BJ (cell line): Measurements from ENCODE around the gene CALD1. TPM values are rescaled to one million over a fixed set of nuclear protein-coding genes. Genes with fewer than 3 reads are reported as not detected.
A peak's percentile ranks its signal among the peaks of the same experiment; 100 is the strongest.

Source experiments
- CTCF ChIA-PET: fragments of 350-600 bp; formaldehyde crosslinking; extraction: SDS; loops from one replicate; lab custom pipeline; 2021; ENCODE audit warnings: antibody characterized with exemption, inconsistent platforms; lab: Yijun Ruan, JAX
- POLR2A ChIA-PET: fragments of 300-600 bp; sonication (Branson Sonifier 250); formaldehyde crosslinking; extraction: SDS; loops from one replicate; lab custom pipeline; 2021; ENCODE audit warnings: antibody characterized with exemption; lab: Charles Lee
- DNase-seq: peaks from one replicate; pipeline ENCODE4 v3.0.0-alpha.2; 2011; ENCODE audit warnings: low read depth
- H3K27me3 ChIP-seq: 2 replicates; pipeline ENCODE4 v1.6.0; 2011; ENCODE audit warnings: low read length; ENCODE audit not compliant: control insufficient read depth, insufficient read depth
- H3K36me3 ChIP-seq: 2 replicates; pipeline ENCODE4 v1.5.1; 2011; ENCODE audit warnings: low read length; ENCODE audit not compliant: control insufficient read depth, insufficient read depth
- H3K4me3 ChIP-seq: 2 replicates; pipeline ENCODE4 v1.5.1; 2011; ENCODE audit warnings: low read depth, mild to moderate bottlenecking, control low read depth, low read length
- polyA plus RNA-seq: library from polyadenylated mRNA; depleted of rRNA; stranded (reverse); fragments of >200 nt; gene quantifications from 2 replicates; pipeline ENCODE4 v1.2.3, GENCODE V29; 2011
- TF ChIP-seq, protein P1 (sequence below): IDR thresholded peaks from 2 replicates; pipeline ENCODE4 v1.5.1; 2011; ENCODE audit warnings: low read depth, mild to moderate bottlenecking, control low read depth, inconsistent platforms, low read length, moderate library complexity; ENCODE audit not compliant: insufficient read depth

Gene CALD1
- polyA plus RNA-seq, 1 experiment: 1,629 TPM

DNA sequence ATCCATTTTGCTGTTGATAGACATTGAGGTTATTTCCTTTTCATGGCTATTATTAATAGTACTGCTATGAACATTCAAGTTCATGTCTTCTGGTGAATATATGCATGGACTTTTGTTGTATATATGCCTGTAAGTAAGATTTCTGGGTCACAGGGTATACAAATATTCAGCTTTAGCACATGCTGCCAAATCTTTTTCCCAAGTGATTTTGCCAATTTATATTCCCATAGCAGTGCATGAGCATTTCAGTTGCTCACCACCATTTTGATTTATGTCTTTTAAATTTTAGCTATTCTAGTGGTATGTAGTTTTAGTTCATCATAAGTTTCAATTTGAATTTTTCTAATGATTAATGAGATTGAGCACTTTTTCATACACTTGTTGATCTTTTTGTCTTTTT, 59.9 kb downstream of the CALD1 start:
- DNase-seq: no peak
- no peaks in the 10 kb centered on the region for H3K27me3 ChIP-seq
- H3K4me3 ChIP-seq: no peak overlapping the region
- ChIA-PET CTCF (interaction anchor here (0.7 to 1.4 kb wide), 2 partner anchors 84 to 179 kb away, joined by 3 read pairs; no protein-coding TSS in a partner anchor), POLR2A (no interaction called here)
- peaks cover 6% of the 10 kb centered on the region for H3K36me3 ChIP-seq
- TF ChIP-seq, protein P1, sequence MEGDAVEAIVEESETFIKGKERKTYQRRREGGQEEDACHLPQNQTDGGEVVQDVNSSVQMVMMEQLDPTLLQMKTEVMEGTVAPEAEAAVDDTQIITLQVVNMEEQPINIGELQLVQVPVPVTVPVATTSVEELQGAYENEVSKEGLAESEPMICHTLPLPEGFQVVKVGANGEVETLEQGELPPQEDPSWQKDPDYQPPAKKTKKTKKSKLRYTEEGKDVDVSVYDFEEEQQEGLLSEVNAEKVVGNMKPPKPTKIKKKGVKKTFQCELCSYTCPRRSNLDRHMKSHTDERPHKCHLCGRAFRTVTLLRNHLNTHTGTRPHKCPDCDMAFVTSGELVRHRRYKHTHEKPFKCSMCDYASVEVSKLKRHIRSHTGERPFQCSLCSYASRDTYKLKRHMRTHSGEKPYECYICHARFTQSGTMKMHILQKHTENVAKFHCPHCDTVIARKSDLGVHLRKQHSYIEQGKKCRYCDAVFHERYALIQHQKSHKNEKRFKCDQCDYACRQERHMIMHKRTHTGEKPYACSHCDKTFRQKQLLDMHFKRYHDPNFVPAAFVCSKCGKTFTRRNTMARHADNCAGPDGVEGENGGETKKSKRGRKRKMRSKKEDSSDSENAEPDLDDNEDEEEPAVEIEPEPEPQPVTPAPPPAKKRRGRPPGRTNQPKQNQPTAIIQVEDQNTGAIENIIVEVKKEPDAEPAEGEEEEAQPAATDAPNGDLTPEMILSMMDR: no peak

DNA sequence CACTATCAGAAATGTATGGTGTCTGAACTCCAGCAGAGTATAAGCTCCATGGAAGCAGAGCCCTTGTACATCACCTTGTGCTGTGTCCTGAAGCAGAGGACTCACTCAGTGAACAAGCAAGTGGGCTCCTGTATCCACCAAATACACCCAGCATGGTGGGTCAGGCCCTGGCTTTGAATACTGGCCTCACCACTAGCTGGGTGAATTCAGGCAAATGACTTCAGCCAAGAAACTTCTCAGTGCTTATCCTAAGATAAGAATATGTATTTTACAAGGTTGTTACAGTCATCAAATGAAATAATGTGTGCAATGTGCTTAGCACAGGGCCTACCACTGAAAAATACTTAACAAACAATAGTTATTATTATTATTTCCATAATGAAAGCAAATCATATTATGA, 62.6 kb downstream of the CALD1 start:
- ChIA-PET POLR2A (no interaction called here), CTCF (interaction anchor here (0.5 to 1.6 kb wide), 3 partner anchors 8 to 143 kb away, joined by 3 to 7 read pairs (median 3); no protein-coding TSS in a partner anchor)
- Histone ChIP-seq H3K36me3 (peaks cover 20% of the 10 kb centered on the region), H3K27me3 (no peaks in the 10 kb centered on the region), H3K4me3 (no peak overlapping the region)
- DNase-seq: no peak
- TF ChIP-seq, protein P1: no peak

DNA sequence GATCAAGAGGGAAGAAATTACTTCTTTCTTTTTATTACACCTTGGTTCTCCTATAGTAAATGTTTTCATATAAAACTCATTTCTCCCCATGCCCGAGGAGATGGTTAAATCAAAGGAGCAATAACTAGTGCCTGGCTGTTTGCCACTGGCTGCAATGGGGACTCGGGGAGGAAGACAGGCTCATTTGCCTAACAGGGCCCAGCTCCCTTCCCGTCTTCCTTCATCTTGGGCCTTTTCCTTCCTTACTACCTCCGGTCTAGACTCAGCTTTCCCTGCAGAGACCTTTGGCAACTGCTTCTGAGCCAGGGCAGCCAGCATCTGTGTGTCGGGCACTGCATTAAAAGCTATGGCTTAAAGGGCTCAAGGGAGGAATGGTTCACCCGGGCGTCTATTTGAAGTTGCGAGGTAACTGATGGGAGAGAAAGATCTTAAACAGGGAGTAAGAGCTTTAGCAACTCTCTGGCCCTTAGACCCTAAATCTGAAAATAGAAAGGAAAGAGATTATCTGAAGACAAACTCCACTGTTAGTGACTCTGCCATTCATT, 63.5 kb downstream of the CALD1 start:
- POLR2A ChIA-PET: no interaction called here
- TF ChIP-seq, protein P1: no peak
- Histone ChIP-seq H3K4me3 (no peak overlapping the region), H3K27me3 (no peaks in the 10 kb centered on the region), H3K36me3 (peaks cover 17% of the 10 kb centered on the region)
- CTCF ChIA-PET: interaction anchor here (1.6 kb wide), 1 partner anchor 9 kb away, joined by 3 read pairs; no protein-coding TSS in a partner anchor
- no peak for DNase-seq

DNA sequence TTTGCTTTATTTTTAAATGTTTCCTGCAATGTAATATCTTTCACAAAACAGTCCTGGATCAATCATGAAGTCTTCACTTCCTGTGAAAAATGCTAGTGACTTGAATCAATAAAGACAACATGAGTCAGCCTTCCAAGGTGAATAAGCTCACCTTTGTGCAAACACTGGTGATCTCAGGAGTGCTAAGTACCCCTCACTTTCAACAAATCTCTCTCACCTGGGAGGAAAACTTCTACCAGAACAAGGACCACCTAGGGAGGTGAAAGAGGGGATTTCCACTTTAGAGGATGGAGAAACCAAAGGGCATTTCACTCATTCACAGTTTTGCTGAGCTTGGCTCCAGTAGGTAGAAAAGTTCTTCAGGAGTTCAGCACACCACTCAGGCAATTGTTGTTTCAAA, 64.8 kb downstream of the CALD1 start:
- H3K27me3 ChIP-seq: no peaks in the 10 kb centered on the region
- CTCF ChIA-PET: no interaction called here
- no peak for DNase-seq
- POLR2A ChIA-PET: no interaction called here
- no peak overlapping the region for H3K4me3 ChIP-seq
- TF ChIP-seq, protein P1: no peak
- H3K36me3 ChIP-seq: peaks cover 17% of the 10 kb centered on the region

DNA sequence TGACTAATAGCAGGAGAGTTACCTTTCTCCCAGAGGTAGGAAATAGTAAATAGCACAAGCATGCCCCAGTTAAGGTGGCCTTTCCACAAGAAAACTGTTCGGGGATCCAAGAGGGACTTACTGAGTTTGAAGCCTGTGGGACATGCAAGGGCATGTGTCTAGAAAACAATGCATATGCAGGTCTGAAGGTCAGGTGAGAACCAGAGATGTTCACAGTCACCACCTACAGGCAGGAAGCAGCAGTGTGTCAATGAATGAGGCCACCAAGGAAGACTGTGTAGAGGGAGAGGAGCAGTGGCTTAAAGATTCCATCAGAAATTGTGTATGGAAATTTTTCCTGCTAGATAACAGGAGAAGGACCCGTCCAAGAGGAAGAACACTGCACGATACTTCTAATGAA, 66.0 kb downstream of the CALD1 start:
- no peak for DNase-seq
- ChIA-PET CTCF (no interaction called here), POLR2A (no interaction called here)
- TF ChIP-seq, protein P1: peak; percentile 31; the same call in 1 of the 2 replicates
- Histone ChIP-seq H3K27me3 (no peaks in the 10 kb centered on the region), H3K4me3 (no peak overlapping the region), H3K36me3 (peaks cover 17% of the 10 kb centered on the region)
